ENCODE results near the gene SEMA3A.

DNA sequence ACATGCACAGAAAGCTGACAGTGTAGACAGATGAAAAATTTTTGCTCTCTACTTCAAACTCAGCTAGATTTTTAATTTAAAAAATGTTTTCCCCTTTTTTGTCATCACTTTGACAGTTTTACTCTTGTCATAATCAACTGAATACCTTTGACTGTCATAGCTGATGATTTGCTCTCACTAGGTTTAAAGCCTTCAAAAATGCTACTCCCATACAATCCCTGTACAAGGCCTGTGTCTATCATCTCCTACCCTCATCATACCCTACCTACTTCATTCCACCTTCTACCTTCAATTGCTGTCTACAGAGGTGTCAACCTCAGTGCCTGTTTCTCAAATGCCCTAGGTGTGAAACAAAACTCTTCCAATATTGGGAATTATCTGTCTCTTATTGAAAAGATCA, 230.3 kb downstream of the SEMA3A start:
- no peak for TF ChIP-seq TAF1 (conservative IDR thresholded peaks at IDR 0.05)
- TF ChIP-seq, protein P1, sequence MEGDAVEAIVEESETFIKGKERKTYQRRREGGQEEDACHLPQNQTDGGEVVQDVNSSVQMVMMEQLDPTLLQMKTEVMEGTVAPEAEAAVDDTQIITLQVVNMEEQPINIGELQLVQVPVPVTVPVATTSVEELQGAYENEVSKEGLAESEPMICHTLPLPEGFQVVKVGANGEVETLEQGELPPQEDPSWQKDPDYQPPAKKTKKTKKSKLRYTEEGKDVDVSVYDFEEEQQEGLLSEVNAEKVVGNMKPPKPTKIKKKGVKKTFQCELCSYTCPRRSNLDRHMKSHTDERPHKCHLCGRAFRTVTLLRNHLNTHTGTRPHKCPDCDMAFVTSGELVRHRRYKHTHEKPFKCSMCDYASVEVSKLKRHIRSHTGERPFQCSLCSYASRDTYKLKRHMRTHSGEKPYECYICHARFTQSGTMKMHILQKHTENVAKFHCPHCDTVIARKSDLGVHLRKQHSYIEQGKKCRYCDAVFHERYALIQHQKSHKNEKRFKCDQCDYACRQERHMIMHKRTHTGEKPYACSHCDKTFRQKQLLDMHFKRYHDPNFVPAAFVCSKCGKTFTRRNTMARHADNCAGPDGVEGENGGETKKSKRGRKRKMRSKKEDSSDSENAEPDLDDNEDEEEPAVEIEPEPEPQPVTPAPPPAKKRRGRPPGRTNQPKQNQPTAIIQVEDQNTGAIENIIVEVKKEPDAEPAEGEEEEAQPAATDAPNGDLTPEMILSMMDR (IDR thresholded peaks at IDR 0.05; ENCODE audit: low read depth, low read length, missing input control) = no peak
- no peak for TF ChIP-seq GABPA (IDR thresholded peaks at IDR 0.05 in 1 of 2, conservative IDR thresholded peaks at IDR 0.05 in 1 of 2)
- TF ChIP-seq, protein P2, sequence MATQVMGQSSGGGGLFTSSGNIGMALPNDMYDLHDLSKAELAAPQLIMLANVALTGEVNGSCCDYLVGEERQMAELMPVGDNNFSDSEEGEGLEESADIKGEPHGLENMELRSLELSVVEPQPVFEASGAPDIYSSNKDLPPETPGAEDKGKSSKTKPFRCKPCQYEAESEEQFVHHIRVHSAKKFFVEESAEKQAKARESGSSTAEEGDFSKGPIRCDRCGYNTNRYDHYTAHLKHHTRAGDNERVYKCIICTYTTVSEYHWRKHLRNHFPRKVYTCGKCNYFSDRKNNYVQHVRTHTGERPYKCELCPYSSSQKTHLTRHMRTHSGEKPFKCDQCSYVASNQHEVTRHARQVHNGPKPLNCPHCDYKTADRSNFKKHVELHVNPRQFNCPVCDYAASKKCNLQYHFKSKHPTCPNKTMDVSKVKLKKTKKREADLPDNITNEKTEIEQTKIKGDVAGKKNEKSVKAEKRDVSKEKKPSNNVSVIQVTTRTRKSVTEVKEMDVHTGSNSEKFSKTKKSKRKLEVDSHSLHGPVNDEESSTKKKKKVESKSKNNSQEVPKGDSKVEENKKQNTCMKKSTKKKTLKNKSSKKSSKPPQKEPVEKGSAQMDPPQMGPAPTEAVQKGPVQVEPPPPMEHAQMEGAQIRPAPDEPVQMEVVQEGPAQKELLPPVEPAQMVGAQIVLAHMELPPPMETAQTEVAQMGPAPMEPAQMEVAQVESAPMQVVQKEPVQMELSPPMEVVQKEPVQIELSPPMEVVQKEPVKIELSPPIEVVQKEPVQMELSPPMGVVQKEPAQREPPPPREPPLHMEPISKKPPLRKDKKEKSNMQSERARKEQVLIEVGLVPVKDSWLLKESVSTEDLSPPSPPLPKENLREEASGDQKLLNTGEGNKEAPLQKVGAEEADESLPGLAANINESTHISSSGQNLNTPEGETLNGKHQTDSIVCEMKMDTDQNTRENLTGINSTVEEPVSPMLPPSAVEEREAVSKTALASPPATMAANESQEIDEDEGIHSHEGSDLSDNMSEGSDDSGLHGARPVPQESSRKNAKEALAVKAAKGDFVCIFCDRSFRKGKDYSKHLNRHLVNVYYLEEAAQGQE (IDR thresholded peaks at IDR 0.05) = no peak
- TF ChIP-seq, protein P3, sequence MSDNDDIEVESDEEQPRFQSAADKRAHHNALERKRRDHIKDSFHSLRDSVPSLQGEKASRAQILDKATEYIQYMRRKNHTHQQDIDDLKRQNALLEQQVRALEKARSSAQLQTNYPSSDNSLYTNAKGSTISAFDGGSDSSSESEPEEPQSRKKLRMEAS (IDR thresholded peaks at IDR 0.05) = no peak
- TF ChIP-seq NR2F2 (IDR thresholded peaks at IDR 0.05) = no peak
- no peak for TF ChIP-seq RXRA (IDR thresholded peaks at IDR 0.05)
- TF ChIP-seq JUND (IDR thresholded peaks at IDR 0.05) = no peak
- TF ChIP-seq HNF4G (IDR thresholded peaks at IDR 0.05) = no peak
- TF ChIP-seq, protein P4, sequence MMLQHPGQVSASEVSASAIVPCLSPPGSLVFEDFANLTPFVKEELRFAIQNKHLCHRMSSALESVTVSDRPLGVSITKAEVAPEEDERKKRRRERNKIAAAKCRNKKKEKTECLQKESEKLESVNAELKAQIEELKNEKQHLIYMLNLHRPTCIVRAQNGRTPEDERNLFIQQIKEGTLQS (IDR thresholded peaks at IDR 0.05) = no peak
- no peak for TF ChIP-seq SP1 (IDR thresholded peaks at IDR 0.05)
- no peak for TF ChIP-seq RAD21 (IDR thresholded peaks at IDR 0.05)
- no peak for TF ChIP-seq YY1 (IDR thresholded peaks at IDR 0.05)

Data from liver (tissue), 3 donors.